NCI-H187 treated with DMSO at 0.1 percent for 48 hours (cell line): ENCODE results near the gene CDCA3.
"Not testable (repeated sequence)": the region's sequence is repeated elsewhere in the genome, so short reads cannot be mapped to it uniquely, and the experiment has no call there.

ENCODE experiments used
- DNase-seq: peaks from one replicate; lab custom pipeline; 2025; lab: John Stamatoyannopoulos, UW

The CDCA3 gene

GRCh38 chr12:6872073-6873048, 21.3 kb upstream of the CDCA3 start:
- DNase-seq = no peak

GRCh38 chr12:6871052-6871957, 20.2 kb upstream of the CDCA3 start:
- no peak for DNase-seq

DNA sequence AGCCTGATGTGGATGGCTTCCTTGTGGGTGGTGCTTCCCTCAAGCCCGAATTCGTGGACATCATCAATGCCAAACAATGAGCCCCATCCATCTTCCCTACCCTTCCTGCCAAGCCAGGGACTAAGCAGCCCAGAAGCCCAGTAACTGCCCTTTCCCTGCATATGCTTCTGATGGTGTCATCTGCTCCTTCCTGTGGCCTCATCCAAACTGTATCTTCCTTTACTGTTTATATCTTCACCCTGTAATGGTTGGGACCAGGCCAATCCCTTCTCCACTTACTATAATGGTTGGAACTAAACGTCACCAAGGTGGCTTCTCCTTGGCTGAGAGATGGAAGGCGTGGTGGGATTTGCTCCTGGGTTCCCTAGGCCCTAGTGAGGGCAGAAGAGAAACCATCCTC, 19.2 kb upstream of the CDCA3 start:
- not testable (repeated sequence) for DNase-seq

DNA sequence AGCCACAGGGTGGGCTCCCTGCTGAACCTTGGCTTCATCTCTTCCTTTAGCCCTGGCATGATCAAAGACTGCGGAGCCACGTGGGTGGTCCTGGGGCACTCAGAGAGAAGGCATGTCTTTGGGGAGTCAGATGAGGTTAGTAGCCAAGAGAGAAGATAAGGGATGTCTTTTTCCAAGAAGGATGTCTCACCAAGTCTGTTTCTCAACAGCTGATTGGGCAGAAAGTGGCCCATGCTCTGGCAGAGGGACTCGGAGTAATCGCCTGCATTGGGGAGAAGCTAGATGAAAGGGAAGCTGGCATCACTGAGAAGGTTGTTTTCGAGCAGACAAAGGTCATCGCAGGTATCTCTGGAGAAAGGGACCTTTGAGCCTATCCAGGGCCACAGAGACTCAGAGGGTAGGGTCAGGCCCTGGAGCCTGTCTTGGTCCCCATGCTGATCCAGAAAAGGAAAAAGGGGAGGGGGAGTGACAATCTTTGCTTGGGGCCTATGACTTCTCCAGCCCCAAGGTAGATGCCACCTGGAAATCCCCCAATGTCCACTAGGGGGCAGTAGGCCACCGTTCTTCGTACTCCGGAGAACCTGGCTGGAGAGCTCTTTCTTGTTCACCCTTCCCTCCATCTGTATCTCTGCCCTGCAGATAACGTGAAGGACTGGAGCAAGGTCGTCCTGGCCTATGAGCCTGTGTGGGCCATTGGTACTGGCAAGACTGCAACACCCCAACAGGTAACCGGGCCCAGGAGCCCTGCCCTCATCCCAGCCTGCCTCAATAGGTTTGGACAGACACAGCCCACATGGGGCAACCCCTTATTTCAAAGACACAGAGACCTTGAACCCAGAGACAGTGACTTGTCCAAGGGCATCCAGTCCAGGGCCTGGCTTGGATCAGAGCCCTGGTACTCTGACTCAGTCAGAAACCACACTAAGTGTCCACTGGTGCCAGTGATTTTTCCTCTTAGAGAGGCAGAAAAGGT, 18.2 kb upstream of the CDCA3 start:
- peak; percentile 53 for DNase-seq

DNA sequence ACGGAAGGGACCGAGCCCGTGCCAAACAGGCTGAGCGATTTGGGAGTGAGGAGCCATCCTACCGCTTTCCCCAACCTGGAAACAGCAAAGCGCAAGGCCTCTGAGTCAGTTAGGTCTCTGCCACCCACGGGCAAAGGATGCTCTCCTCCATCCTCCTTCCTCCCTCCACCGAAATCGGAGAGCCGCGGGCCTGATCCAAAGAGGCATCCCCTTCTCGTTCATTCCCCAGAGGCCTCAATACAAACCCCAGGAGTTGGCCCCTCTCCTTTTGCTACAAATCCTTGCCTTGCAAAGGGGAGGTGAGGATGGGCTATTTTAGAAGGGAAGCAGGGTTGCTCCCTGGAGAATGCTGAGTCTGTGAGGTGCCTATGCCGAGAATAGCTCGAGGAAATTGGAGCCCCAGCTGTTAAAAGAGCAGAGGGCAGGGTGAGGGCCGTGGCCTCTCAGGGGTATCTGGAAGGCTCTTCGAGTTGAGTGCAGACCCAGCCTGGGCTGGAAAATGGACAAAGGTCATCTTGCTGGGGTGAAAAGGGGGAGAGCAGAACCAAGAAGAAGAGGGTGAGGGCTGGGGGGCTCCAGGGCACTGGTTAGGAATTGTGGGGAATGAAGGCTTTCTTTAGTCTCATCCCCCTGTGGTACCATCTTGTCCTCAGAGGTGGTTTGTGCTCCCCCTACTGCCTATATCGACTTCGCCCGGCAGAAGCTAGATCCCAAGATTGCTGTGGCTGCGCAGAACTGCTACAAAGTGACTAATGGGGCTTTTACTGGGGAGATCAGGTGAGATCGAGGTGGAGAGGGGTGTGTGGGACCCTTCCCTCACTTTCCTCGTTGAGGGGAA, 17.3 kb upstream of the CDCA3 start:
- DNase-seq = no peak

DNA sequence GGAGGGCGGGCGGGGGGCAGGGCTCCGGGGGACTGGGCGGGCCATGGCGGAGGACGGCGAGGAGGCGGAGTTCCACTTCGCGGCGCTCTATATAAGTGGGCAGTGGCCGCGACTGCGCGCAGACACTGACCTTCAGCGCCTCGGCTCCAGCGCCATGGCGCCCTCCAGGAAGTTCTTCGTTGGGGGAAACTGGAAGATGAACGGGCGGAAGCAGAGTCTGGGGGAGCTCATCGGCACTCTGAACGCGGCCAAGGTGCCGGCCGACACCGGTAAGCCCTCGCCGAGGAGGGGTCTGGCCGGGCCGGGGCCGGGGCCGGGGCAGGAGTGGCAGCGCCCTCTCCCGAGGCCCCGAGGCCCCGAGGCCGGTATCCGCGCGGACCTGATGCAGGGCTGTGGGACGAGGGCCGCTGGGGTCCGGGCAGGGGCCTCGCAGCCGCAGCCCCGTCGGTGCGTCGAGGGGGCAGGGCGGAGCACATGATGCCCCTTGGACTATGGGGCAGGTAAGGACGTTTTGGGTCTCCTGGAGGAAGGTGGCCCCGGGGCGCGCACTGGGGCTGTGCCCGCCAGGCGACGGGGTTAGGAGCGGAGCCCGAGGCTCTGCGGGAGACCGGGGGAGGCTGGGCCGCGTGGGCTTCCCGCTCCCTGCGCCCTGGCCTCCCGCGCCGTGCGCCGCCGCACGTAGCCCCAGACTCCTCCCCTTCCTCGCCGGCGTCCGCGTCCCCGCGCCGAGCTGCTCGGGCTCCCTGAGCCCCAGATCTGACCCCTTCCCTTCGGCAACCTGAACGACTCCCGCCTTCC, 16.5 kb upstream of the CDCA3 start, which contains the start of gene TPI1:
Gene TPI1 (plus strand): TSS at position 119 of the 798 bp plus-strand sequence. CDS start 36 bp downstream, at position 155.
- peak; percentile 12 for DNase-seq

DNA sequence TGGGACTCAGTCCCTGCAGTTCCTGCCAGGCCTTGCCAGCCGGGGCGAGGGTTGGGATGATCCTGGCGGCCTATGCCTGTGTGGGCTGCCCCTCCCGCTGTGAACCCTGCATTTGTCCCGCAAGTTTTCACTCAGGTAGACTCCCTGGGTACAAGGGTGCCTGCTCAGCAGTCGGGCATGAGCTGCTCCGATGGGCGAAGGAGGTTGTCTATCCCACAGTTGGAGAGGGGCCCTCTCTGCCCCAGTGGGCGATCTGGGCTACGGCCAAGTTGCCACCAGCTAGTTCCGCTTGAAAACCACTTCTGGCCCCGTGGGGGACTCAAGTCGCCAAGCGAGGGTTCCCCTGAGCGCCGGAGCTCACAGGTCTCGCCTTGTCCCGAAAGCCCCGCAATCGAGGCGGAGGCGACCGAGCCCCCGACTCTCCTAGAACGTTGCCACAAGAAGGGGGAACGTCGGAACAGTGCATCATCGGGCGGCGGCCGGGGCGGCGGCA, 15.9 kb upstream of the CDCA3 start:
- no peak for DNase-seq

GRCh38 chr12:6866163-6866919, 15.3 kb upstream of the CDCA3 start:
- no peak for DNase-seq

- DNase-seq = not testable (repeated sequence)
Measured at GRCh38 chr12:6865307-6865706, 14.2 kb upstream of the CDCA3 start.

- DNase-seq = no peak
Measured at GRCh38 chr12:6863586-6864321, 12.7 kb upstream of the CDCA3 start.

DNA sequence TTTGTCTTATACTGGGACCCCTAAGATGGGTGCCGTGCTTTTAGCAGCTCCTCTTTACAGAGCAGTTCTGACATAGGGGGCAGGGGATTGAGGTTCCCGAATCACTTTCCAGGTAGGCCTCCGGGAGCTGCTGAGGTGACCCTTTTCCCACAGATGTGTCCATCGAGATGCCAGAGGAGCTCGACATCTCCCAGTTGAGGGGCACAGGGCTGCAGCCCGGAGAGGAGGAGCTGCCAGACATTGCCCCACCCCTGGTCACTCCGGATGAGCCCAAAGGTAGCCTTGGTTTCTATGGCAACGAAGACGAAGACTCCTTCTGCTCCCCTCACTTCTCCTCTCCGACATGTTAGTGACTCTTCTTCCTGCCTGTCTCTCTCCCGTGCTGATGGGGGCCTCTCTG, 11.9 kb upstream of the CDCA3 start:
- DNase-seq = no peak

DNA sequence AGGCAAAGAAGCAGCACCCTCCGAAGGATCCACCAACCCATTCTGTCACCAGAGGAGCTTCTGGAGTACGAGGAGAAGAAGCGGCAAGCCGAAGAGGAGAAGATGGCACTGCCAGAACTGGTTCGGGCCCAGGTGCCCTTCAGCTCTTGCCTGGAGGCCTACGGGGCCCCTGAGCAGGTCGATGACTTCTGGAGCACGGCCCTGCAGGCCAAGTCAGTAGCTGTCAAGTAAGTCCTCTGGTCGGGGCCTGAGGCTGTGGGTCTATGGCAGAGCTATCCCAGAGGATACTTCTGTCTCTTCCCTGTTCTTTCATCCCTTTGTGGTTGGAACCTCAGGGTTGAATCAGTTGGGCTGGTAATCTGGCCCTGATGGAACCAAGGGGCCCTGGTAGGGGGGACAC, 10.3 kb upstream of the CDCA3 start:
- no peak for DNase-seq

GRCh38 chr12:6860942-6861341, 9.9 kb upstream of the CDCA3 start:
- no peak for DNase-seq

DNA sequence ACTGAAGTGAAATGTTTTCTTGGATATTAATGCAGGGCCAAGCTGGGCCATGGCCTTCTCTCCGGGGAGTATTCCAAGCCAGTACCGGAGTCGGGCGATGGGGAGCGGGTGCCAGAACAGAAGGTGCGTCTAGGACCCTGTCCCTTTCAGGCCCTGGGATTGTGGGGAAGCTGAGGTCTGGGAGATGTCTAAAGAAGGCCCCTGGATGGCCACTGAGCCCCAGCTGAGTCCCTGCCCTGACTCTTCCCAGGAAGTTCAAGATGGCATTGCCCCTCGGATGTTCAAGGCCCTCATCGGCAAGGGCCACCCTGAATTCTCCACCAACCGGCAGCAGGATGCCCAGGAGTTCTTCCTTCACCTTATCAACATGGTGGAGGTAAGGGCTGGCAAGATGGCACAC, 9.0 kb upstream of the CDCA3 start:
- no peak for DNase-seq

DNA sequence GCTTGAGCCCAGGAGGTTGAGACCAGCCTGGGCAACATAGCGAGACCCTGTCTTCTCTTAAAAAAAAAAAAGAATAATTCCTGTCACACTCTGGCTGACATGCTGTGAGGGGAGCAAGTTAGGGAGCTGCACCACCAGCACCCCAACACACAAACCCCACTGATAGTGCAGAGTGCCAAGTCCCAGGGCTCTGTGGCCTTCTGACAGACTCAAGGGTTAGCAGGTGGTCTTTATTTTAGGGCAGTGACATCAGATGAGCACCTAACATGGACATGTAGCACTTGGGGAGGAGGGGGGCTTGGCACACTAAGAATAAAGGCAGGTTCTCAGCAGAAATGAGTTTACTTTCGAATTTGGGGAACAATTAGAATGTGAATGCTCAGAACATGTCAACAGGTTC, 7.7 kb upstream of the CDCA3 start:
- DNase-seq = no peak

DNA sequence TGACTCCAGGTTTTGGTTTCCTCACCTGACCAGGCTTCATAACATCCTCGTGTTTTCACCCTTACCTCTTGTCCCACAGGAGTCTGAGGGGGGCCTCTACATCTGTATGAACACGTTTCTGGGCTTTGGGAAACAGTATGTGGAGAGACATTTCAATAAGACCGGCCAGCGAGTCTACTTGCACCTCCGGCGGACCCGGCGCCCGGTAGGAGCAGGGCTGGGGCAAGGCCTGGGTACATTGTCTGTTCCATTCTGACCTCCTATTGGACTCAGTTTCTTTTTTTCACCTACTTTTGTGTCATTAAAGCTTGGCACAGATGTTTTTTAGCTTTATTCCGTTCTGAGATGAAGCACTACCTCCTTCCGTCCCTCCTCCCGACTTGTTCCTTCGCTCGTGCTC, 4.2 kb upstream of the CDCA3 start:
- no peak for DNase-seq

DNA sequence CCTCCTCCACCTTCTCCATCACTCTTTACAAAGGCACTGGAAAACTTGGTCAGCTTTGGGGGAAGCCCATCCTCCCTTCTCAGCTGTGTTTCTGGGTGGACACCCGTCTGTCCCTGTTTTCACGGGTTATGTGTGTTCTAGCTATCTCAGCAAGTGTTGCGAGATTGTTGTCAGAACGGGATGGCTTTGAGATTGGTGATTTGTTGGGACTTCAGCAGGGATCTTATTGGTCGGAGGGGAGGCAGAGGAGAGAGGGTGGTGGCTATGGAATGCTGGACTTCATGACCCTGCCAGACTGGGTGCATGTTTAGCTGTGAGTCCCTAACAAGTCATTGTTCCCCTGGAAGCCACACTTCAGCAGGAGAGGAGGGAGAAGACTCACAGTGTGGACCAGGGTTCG, 3.0 kb upstream of the CDCA3 start:
- DNase-seq = no peak

DNA sequence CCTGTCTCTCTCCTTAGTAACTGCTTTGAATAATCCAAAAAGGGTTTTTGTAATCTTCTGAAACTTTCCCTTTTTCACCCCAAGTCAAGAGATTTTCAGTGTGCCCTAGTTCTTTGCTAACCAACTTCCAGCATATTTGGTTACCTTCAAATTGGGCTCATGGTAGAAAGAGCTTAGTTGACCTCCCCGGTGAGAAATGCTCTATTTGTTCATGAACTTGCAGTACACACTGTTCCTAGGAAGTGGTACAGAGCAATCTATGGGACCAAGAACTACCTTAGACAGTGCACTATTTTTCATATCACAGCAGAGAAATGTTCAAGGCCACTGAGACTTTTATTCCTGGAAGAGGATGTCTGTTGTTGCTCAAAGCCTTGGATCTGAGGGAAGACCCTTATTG, 2.5 kb upstream of the CDCA3 start:
- no peak for DNase-seq
